NCI-H2196 treated with DMSO at 0.1 percent for 48 hours (cell line): ENCODE data around the gene MMD2.

ENCODE experiments used
- DNase-seq: peaks from one replicate; lab custom pipeline; 2025; ENCODE audit not compliant: unreplicated experiment; lab: John Stamatoyannopoulos, UW

MMD2 gene

GRCh38 chr7:4871930-4872675 is 86.9 kb downstream of the MMD2 start:
- no peak for DNase-seq

GRCh38 chr7:4871056-4871680 is 87.8 kb downstream of the MMD2 start:
- DNase-seq: no peak

DNA sequence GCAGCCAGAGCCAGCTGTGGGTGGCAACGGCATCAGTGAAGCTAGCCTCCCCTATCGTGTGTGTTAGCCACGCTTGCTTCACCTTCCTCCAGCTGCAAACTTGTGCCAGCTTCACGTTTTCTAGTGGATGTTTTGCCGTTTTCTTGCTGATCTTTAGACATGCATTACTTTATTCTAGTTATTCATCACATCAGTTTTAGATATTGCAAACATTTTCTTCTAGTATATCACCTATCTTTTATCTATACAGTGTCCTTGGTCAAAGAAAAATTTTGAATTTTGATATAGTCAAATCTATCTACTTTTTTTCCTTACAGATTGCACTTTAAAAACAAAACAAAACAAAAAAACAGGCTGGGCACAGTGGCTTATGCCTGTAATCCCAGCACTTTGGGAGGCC is 90.5 kb downstream of the MMD2 start:
- no peak for DNase-seq

DNA sequence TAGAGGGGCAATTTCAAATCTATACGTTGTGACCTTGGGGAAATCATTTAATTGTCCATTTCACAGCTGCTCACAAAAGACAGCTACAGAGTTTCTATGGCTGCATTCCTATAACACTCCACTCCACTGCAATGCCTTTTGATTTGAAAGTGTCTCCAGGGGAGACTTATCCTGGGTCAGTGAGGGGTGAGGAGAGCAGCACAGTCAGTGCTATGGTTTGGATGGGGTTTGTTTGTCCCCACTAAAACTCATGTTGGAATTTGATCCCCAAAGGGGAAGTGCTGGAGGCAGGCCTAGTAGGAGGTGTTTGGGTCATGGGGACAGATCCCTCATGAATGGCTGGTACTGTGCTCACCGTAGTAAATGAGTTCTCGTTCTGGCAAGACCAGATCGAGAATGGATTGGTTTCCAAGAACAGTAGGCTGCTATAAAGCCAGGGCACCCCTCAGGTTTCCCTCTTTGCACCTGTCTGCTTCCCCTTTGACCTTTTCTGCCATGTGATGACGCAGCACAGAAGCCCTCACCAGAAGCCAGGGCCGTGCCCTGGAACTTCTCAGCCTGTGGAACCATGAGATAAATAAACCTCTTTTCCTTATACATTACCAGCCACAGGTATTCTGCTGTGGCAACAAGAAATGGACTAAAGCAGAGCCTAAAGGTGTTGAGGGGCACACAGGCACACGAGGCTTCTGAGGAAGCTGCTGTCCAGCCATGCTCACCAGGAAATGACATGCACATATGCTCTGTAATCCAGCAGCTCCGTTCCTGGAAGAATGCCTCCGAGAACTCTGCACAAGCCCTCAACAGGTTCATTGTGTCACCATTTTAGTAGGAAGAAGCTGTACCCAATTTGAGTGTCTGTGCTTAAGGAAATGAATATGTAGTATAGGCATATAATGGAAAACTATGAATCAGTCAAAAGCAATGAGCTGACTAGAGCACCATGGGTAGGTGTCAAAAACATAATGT is 92.2 kb downstream of the MMD2 start:
- DNase-seq: no peak

DNA sequence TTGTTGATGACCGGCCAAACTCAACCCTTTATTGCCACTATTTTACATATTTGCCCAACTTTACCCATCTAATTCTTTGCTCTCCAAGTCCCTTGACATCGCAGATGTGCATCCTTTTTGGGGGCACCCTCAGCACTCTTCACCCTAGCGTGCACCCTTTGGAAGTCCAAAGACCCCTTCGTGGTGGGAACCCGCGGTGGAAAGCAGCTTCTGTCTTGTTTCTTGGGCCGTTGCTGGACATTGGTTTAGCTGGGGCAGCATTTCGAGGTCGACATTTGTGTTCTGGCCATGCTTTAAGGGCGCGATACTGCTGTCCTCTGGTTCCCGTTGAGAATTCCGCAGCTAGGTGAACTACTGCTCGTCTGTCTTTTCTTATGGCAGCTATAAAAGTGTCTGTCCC is 96.8 kb downstream of the MMD2 start:
- DNase-seq: no peak

DNA sequence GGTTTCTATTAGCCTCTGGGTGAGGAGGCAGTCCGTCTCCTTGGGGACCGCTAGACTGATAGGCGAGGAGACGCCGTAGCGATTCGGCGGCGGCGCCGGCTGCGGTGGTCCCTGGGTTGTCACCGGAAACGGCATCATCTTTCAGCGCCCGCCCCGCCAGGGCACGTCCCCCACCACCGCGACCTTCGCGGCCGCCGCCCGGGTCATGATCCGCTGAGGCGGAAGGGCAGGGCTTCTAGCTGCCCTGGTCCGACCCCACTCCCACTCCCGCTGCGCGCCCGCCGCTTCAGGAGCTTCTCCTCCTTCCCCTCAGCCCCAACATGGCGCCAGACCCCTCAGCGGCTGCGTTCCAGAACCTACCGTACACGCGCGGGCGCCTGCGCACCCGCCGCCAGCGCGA is 97.3 kb downstream of the MMD2 start, which contains the start of gene PAPOLB:
Gene PAPOLB, minus strand, starts transcription at position 358 of the 400 bp plus-strand sequence. Its CDS starts 220 bp downstream, at position 138.
- no peak for DNase-seq

DNA sequence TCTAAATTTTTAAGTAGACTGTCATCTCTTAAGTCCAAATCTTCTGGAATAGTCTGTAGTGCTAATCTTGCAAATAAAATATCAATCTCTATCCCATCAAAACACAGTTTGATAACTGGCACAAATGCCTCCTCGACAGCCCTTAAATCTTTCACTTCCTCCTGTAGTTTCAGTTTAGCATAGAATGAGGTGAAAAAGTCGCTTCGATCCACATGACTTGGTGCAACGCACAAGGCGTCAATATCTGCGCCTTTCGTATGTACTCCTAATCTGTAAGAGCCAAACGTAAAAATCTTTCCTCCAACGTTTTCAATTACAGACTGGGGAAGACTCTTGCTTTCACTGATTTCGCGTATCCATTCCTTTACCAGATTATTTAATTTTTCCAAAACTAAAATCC is 97.8 kb downstream of the MMD2 start:
- DNase-seq: no peak

DNA sequence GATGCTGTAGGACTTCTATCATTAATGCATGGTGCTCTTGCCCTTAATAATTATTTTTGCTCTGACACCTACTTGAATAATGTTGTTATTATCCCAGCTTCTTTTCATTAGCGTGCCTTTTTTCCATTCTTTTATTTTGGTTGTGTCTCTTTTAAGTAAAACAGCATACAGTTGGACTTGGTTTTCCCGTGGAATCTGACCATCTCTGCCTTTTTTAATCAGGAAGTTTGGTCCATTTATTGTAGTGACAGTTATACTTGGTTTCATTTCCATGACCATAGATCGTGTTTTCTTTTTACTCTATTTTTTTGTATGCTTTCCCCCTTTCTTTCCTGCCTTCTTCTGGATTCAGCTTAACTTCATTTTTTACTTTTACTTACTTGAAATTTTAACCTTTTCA is 101.8 kb downstream of the MMD2 start:
- no peak for DNase-seq

- no peak for DNase-seq
These were observed 102.5 kb downstream of the MMD2 start for GRCh38 chr7:4856336-4857057.
